ENCODE measurements around the gene CADM2.

Gene CADM2

DNA sequence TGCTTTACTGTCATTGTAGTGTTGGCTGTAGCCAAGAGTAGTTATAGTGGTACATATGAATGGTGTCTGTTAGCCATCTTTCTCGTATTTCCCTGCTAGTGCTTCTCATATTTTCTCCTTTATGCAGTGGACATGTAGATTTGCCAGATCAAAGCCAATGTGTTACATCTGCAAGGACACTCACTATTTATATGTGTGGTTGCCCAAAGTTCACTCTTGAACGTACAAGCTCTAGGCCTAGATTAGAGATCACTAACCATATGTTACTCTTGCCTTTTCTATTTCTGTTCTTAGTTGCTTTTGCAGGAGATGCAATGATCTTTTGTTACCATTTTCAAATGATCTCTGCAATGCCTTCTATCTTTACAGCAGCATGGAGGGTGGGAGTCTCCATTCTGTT lies 78.4 kb downstream of the CADM2 start:
- DNase-seq (ENCODE audit: insufficient read length): no peak
- no peak for FAIRE-seq
- TF ChIP-seq POLR2AphosphoS5 (IDR thresholded peaks at IDR 0.05; ENCODE audit: low read depth, low read length) (no peak), POLR2A (IDR thresholded peaks at IDR 0.05; ENCODE audit: low read depth, low read length) (no peak), TAF1 (IDR thresholded peaks at IDR 0.05; ENCODE audit: borderline replicate concordance, low read depth, low read length) (no peak)

GRCh38 chr3:85041001-85041400 lies 82.2 kb downstream of the CADM2 start:
- no peak for FAIRE-seq

DNA sequence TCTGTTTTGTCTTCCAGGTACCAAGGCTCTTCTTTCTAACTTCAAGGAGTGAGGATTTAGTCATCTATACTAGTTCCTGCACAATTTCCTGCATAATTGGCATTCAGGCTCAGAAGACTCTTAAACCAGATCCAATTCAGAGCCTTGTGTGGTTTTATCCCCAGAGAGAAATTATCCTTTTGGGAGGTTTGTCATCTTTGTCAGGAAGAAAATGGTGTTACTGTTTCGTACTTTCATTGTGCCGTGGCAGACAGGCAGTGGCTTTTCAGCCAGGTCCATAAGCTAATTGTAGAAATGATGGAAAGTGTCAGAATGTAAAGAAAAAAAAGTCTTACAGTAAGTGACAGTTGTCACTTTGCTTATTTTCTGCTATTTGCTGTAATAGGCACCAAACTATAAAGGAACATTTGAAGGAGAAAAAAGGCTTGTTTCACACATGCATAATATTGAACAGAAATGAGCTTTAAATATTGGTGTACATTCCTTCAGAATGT lies 82.8 kb downstream of the CADM2 start:
- TF ChIP-seq TAF1 (IDR thresholded peaks at IDR 0.05; ENCODE audit: borderline replicate concordance, low read depth, low read length) (no peak), POLR2AphosphoS5 (IDR thresholded peaks at IDR 0.05; ENCODE audit: low read depth, low read length) (no peak), POLR2A (IDR thresholded peaks at IDR 0.05; ENCODE audit: low read depth, low read length) (no peak)
- FAIRE-seq: no peak
- no peak for DNase-seq (ENCODE audit: insufficient read length)

More at GRCh38 chr3:85041001-85041400, 82.2 kb downstream of the CADM2 start:
- no peak for DNase-seq (ENCODE audit: insufficient read length)
- no peak for TF ChIP-seq POLR2A (IDR thresholded peaks at IDR 0.05; ENCODE audit: low read depth, low read length)
- TF ChIP-seq POLR2AphosphoS5 (IDR thresholded peaks at IDR 0.05; ENCODE audit: low read depth, low read length): no peak
- no peak for TF ChIP-seq TAF1 (IDR thresholded peaks at IDR 0.05; ENCODE audit: borderline replicate concordance, low read depth, low read length)

- no peak for FAIRE-seq
- TF ChIP-seq POLR2AphosphoS5 (IDR thresholded peaks at IDR 0.05; ENCODE audit: low read depth, low read length) (no peak), TAF1 (IDR thresholded peaks at IDR 0.05; ENCODE audit: borderline replicate concordance, low read depth, low read length) (no peak), POLR2A (IDR thresholded peaks at IDR 0.05; ENCODE audit: low read depth, low read length) (no peak)
- DNase-seq (ENCODE audit: insufficient read length): no peak
These were observed 92.0 kb downstream of the CADM2 start for GRCh38 chr3:85050821-85051220.

DNA sequence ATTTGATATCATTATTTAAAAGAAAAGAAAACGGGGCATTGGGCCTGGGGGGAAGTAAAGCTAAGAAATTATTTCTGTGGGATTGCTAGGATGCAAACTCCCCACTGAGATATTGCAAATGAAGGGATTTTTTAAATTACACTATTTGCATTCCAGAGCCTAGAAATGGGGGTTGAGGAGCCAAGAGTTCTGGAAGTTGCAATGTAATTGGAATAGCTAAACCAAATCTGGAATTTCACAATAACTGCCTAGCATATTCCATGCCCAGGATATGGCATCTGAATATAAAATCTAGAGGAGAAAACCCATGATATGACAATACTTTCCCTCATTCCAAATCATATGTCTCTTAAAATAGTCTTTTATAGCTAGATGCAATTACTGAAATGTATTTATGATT lies 93.0 kb downstream of the CADM2 start:
- no peak for FAIRE-seq
- DNase-seq (ENCODE audit: insufficient read length): no peak
- TF ChIP-seq POLR2AphosphoS5 (IDR thresholded peaks at IDR 0.05; ENCODE audit: low read depth, low read length) (no peak), POLR2A (IDR thresholded peaks at IDR 0.05; ENCODE audit: low read depth, low read length) (no peak), TAF1 (IDR thresholded peaks at IDR 0.05; ENCODE audit: borderline replicate concordance, low read depth, low read length) (no peak)

DNA sequence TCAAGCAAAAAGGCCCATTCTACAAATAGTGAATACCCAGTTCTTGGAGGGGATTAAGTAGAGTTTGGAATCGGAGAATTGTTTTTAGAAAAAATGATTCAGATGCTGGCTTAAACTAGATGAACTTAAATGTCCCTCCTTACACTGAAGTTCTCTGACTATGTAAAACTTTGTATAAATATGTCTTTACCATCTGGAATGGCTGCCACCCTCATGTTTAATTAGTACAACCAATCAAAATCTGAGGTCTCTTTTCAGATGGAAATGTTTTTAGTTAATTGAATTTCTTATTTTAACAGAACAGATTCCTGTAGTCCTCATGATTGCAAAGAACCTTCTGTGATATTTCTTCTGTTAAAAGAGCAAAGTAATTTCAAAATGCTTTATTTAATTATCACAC lies 94.8 kb downstream of the CADM2 start:
- DNase-seq (ENCODE audit: insufficient read length) (no peak), FAIRE-seq (no peak)
- TF ChIP-seq POLR2A (IDR thresholded peaks at IDR 0.05; ENCODE audit: low read depth, low read length) (no peak), POLR2AphosphoS5 (IDR thresholded peaks at IDR 0.05; ENCODE audit: low read depth, low read length) (no peak), TAF1 (IDR thresholded peaks at IDR 0.05; ENCODE audit: borderline replicate concordance, low read depth, low read length) (no peak)

DNA sequence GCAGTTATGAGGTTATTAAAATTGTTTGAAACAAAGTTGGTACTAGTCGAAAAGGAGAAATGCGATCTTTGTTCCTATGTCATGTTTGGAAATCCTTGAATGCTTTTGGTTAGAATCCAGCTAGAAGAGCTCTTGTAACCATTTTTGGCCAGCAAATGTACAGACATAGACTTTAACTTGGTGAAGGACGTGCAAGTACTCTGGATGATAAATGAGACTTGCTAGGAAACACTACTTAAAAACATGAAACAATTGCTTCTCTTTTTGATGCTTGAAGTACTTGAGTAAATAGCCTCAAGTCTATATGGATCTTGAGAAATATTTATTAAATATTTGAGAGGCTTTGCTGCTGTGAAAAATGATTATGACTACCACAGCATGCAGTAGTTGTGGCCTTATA lies 95.8 kb downstream of the CADM2 start:
- no peak for FAIRE-seq

DNA sequence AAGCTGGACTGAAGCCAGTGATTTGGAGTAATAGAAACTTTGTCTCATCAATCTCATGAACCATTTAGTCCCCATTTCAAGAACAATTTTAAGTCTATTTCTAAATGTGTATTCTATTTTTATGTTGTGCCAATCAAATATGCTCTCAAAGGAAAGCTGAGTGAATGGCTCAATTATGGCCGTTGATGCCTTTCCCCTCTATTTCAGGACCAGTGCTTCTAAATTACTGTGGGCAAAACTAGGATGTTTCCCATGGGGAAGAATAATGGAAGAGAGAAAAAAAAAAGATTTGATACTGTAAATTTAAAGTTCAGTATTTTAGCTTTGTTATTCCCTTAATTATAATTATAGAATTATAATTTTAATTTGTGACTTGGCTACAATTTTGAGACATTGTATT lies 110.1 kb downstream of the CADM2 start:
- no peak for TF ChIP-seq POLR2AphosphoS5 (IDR thresholded peaks at IDR 0.05; ENCODE audit: low read depth, low read length)
- no peak for TF ChIP-seq POLR2A (IDR thresholded peaks at IDR 0.05; ENCODE audit: low read depth, low read length)
- no peak for TF ChIP-seq TAF1 (IDR thresholded peaks at IDR 0.05; ENCODE audit: borderline replicate concordance, low read depth, low read length)
- no peak for FAIRE-seq

More for the DNA sequence above, 95.8 kb downstream of the CADM2 start:
- no peak for DNase-seq (ENCODE audit: insufficient read length)
- TF ChIP-seq TAF1 (IDR thresholded peaks at IDR 0.05; ENCODE audit: borderline replicate concordance, low read depth, low read length): no peak
- no peak for TF ChIP-seq POLR2A (IDR thresholded peaks at IDR 0.05; ENCODE audit: low read depth, low read length)
- TF ChIP-seq POLR2AphosphoS5 (IDR thresholded peaks at IDR 0.05; ENCODE audit: low read depth, low read length): no peak

DNA sequence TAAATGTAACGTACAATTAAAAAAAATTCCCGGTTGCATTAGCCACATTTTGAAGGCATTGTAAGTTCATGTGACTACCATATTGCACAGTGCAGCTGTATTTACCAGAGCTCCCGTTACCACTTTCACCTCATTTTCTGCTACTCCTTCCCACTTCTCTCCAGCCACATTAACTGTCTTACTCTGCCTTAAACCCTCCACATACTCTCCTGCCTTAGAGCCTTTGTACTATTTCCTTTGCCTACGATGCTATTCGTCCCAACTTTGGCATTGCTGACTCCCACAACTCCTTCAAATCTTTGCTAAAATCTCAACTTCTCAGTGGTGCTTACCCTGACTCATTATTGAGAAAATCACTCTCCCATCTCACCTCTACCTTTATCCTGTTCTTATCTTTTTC lies 115.2 kb downstream of the CADM2 start:
- no peak for TF ChIP-seq TAF1 (IDR thresholded peaks at IDR 0.05; ENCODE audit: borderline replicate concordance, low read depth, low read length)
- TF ChIP-seq POLR2AphosphoS5 (IDR thresholded peaks at IDR 0.05; ENCODE audit: low read depth, low read length): no peak
- no peak for TF ChIP-seq POLR2A (IDR thresholded peaks at IDR 0.05; ENCODE audit: low read depth, low read length)
- FAIRE-seq (no peak), DNase-seq (ENCODE audit: insufficient read length) (no peak)

More for the DNA sequence above, 110.1 kb downstream of the CADM2 start:
- DNase-seq (ENCODE audit: insufficient read length): no peak

- TF ChIP-seq POLR2A (IDR thresholded peaks at IDR 0.05; ENCODE audit: low read depth, low read length) (no peak), POLR2AphosphoS5 (IDR thresholded peaks at IDR 0.05; ENCODE audit: low read depth, low read length) (no peak), TAF1 (IDR thresholded peaks at IDR 0.05; ENCODE audit: borderline replicate concordance, low read depth, low read length) (no peak)
- no peak for FAIRE-seq
- no peak for DNase-seq (ENCODE audit: insufficient read length)
These were observed 116.9 kb downstream of the CADM2 start for GRCh38 chr3:85075663-85076062.

- DNase-seq (ENCODE audit: insufficient read length) (no peak), FAIRE-seq (no peak)
- TF ChIP-seq TAF1 (IDR thresholded peaks at IDR 0.05; ENCODE audit: borderline replicate concordance, low read depth, low read length) (no peak), POLR2AphosphoS5 (IDR thresholded peaks at IDR 0.05; ENCODE audit: low read depth, low read length) (no peak), POLR2A (IDR thresholded peaks at IDR 0.05; ENCODE audit: low read depth, low read length) (no peak)
These were observed 118.2 kb downstream of the CADM2 start for GRCh38 chr3:85077018-85077417.

- no peak for TF ChIP-seq TAF1 (IDR thresholded peaks at IDR 0.05; ENCODE audit: borderline replicate concordance, low read depth, low read length)
- TF ChIP-seq POLR2A (IDR thresholded peaks at IDR 0.05; ENCODE audit: low read depth, low read length): no peak
- TF ChIP-seq POLR2AphosphoS5 (IDR thresholded peaks at IDR 0.05; ENCODE audit: low read depth, low read length): no peak
- DNase-seq (ENCODE audit: insufficient read length) (no peak), FAIRE-seq (no peak)
These were observed 122.6 kb downstream of the CADM2 start for GRCh38 chr3:85081191-85081906.

All from GM12892 (cell line).